Activated naive CD4-positive, alpha-beta T cell treated with anti-CD3 and anti-CD28 coated beads for 36 hours (primary cell): Measurements from ENCODE around the gene MCM5. TPM values are rescaled to one million over a fixed set of nuclear protein-coding genes. Genes with fewer than 3 reads are reported as not detected.
"Not testable (repeated sequence)": the region's sequence is repeated elsewhere in the genome, so short reads cannot be mapped to it uniquely, and the experiment has no call there.

Experiments
- CTCF ChIA-PET: fragments of 350-600 bp; sonication (Branson Sonifier 250); formaldehyde crosslinking; loops from one replicate; lab custom pipeline; 2021; ENCODE audit warnings: antibody characterized with exemption; lab: Charles Lee
- DNase-seq: peaks from one replicate; pipeline ENCODE4 v3.0.0-alpha.2; 2020
- H3K27ac Mint-ChIP-seq: one replicate; pipeline ENCODE4 v1.8.0; 2021; ENCODE audit warnings: mild to moderate bottlenecking, mixed read lengths
- H3K27me3 Mint-ChIP-seq: one replicate; pipeline ENCODE4 v1.8.0; 2021; ENCODE audit warnings: low read depth, mixed read lengths
- H3K36me3 Mint-ChIP-seq: one replicate; pipeline ENCODE4 v1.8.0; 2021; ENCODE audit warnings: low read depth, mixed read lengths
- H3K4me1 Mint-ChIP-seq: one replicate; pipeline ENCODE4 v1.8.0; 2021; ENCODE audit warnings: low read depth, mixed read lengths
- H3K4me3 Mint-ChIP-seq: one replicate; pipeline ENCODE4 v1.8.0; 2021; ENCODE audit warnings: mild to moderate bottlenecking, moderate library complexity, mixed read lengths
- H3K9me3 Mint-ChIP-seq: one replicate; pipeline ENCODE4 v1.8.0; 2021; ENCODE audit warnings: mixed read lengths
- intact Hi-C: fragments of 100-400 bp; cut with micrococcal nuclease; formaldehyde crosslinking; loops from one replicate; pipeline ENCODE4 v1.15.1; 2023
- total RNA-seq, 2 experiments: library from RNA; stranded (reverse); gene quantifications; one replicate each; pipeline ENCODE4 v1.2.3, GENCODE V29; 2021

The MCM5 gene
- 100 to 1,000 TPM; 293 to 301 TPM for total RNA-seq

DNA sequence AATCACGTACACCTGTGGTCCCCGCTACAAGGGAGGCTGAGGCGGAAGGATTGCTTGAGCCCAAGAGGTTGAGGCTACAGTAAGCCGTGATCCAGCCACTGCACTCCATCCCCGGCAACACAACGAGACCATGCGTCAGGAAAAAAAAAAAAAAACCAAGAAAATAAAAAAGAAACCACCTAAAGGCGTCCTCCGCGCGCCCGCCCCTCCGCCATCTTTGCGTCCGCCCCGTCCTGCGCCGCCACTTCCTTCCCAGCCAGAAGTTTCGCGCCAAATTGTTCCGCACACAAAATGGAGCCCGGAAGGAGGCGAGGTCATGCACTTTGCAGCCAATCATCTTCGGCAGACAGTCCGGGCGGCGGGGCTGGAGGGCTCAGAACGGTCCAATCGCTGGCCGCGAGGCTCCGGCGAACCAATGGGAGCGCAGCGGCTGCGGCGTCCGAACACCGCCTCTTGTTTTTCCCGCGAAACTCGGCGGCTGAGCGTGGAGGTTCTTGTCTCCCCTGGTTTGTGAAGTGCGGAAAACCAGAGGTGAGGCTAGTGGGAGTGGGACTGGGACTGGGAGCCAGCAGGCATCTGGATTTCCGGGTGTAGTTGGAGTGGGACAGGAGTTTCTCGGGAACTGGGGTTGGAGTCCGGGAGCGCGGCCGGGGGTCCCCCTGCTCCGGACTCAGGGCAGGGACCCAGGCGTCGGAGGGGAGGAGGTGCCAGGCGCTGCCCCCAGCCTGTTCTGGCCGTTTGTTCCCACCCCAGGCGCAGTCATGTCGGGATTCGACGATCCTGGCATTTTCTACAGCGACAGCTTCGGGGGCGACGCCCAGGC lies at the start of gene MCM5:
Gene MCM5 (plus strand): TSS at position 463 of the 823 bp plus-strand sequence. CDS start 299 bp downstream, at position 762.
- CTCF ChIA-PET = no interaction called here
- peaks cover 30% of the 10 kb centered on the region for H3K4me1 Mint-ChIP-seq
- peaks cover 48% of the 10 kb centered on the region for H3K36me3 Mint-ChIP-seq
- no peaks in the 10 kb centered on the region for H3K9me3 Mint-ChIP-seq
- no peaks in the 10 kb centered on the region for H3K27me3 Mint-ChIP-seq
- peak within 1 kb of the TSS; percentile 94 for H3K4me3 Mint-ChIP-seq
- intact Hi-C loops = loop anchor here (2.0 kb wide), 1 partner anchor 99 kb away; no protein-coding TSS in a partner anchor
- peak within 1 kb of the TSS; percentile 97 for H3K27ac Mint-ChIP-seq
- DNase-seq = peak; percentile 99

DNA sequence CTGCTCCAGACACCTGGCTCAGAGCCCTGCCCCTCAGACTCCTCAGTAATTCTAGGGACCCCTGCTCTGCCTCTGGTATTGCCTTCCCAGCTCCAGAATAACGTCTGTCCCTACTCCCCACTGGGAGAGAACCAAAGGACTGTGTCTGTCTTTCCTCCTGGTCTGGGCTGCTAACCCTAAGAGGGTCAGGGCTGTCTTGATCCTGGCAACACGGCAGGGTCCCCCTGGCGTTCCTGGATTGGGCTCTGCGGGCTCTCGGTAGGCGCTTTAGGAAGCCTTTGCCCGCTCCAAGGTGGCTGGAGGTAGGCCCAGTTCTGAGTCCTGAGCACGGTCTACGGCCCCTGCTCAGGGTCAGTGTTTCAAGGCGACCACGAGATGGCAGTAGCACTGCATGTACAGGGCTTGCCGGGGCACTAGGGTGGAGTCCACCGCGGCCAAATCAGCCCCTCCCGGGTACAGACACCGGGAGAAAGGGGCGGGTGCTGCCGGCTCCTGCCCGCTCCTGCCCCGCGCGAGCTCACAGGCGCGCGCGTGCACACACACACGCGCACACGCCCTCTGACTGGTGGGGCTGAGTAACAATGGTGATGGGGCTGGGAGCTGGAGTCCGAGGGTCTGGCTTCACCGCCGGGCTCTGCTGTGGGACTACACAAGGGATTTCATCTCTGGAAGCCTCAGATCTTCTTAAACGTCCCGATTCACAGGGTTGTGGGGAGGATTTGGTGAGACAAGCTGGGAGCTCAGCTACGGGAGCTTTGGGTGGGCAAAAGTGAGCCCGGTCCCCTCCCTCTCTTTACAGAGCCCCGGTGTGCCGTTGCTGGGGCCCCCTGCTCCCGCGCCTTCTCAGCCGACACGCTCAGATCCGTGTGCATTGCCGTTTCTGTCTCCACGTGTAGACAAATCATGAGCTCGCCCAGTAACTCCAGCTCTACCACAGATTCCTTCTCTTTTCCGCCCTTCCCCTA lies 49.1 kb upstream of the MCM5 start:
- CTCF ChIA-PET = interaction anchor here (0.6 to 4.7 kb wide), 30 partner anchors 16 to 774 kb away, joined by 3 to 44 read pairs (median 4); no protein-coding TSS in a partner anchor
- Mint-ChIP-seq H3K9me3 (no peaks in the 10 kb centered on the region), H3K4me3 (peak overlapping the region; percentile 59), H3K27me3 (peaks cover 9% of the 10 kb centered on the region), H3K4me1 (peaks cover 25% of the 10 kb centered on the region), H3K27ac (no peak overlapping the region), H3K36me3 (no peaks in the 10 kb centered on the region)
- DNase-seq = peak; percentile 90
- intact Hi-C loops = loop anchor here (1.0 kb wide), 4 partner anchors 232 to 773 kb away; no protein-coding TSS in a partner anchor

DNA sequence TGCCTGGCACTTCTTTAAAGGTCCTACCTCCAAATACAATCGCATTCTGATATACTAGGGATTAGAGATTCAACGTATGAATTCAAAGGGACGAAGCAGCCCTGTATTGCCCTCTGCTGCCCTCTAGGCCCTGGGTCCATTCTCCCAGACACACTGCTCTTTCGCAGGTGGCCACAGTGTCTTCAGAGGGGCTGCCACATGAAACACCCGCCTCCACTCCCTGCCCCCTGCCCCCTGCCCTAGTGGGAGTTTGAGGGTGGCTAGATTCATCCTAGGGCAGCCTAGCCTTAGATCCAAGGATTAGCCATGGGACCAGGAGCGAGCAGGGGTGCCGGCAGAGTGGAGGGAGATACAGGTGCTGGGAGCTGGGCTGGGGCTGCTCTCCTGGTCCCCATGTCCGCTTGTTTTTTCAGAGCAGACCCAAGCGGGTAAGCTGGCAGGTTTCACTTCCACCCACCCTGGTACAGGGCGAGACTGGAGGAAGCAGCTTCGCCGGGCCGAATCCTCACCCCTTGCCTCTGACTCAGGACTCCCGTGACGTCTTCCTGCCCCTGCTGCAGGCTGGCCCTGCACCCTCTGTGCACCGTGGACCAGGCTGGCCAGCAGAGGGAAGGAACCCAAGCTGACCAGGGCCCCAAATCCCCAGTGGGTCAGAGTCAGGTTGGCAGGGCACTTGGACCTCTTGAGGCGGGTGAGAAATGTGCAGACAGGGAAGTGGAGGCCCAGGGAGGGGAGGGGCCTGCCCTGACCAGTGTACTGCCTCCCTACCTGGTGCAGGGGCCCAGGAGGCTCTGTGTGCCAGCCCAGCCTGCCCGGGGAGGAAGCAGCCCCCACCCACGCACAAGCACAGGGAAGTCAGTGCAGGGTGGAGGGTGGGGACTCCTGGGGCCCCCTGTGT lies 47.5 kb upstream of the MCM5 start:
- Mint-ChIP-seq H3K27ac (no peak overlapping the region), H3K27me3 (peaks cover 9% of the 10 kb centered on the region), H3K4me3 (no peak overlapping the region), H3K36me3 (no peaks in the 10 kb centered on the region), H3K4me1 (peaks cover 25% of the 10 kb centered on the region), H3K9me3 (no peaks in the 10 kb centered on the region)
- peak; percentile 66 for DNase-seq
- intact Hi-C loops = no loop called here
- CTCF ChIA-PET = interaction anchor here (0.6 to 4.7 kb wide), 5 partner anchors 21 to 595 kb away, joined by 4 to 44 read pairs (median 5); no protein-coding TSS in a partner anchor

DNA sequence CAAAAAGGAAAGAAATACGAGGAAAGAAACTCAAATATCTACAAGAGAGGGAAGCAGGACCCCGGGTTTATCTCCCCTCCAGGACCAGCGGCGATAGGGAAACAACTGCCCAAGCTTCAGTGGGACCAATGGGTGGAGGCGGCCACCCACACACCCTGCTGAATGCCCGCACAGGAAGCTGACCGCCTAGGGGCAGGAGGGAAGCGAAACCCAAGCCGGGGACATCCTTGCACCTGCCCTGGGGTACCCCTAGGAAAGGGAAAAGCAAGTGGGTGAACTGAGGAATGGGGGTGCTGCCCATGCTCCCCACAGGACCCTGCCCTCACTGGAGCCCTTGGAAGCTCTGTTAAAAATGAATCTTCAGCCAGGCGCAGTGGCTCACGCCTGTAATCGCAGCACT lies 46.6 kb upstream of the MCM5 start:
- intact Hi-C loops = no loop called here
- peaks cover 25% of the 10 kb centered on the region for H3K4me1 Mint-ChIP-seq
- CTCF ChIA-PET = interaction anchor here (4.7 kb wide), 1 partner anchor 229 kb away, joined by 44 read pairs; no protein-coding TSS in a partner anchor
- DNase-seq = no peak
- H3K9me3 Mint-ChIP-seq = no peaks in the 10 kb centered on the region
- H3K4me3 Mint-ChIP-seq = no peak overlapping the region
- peaks cover 9% of the 10 kb centered on the region for H3K27me3 Mint-ChIP-seq
- H3K36me3 Mint-ChIP-seq = no peaks in the 10 kb centered on the region
- H3K27ac Mint-ChIP-seq = no peak overlapping the region

DNA sequence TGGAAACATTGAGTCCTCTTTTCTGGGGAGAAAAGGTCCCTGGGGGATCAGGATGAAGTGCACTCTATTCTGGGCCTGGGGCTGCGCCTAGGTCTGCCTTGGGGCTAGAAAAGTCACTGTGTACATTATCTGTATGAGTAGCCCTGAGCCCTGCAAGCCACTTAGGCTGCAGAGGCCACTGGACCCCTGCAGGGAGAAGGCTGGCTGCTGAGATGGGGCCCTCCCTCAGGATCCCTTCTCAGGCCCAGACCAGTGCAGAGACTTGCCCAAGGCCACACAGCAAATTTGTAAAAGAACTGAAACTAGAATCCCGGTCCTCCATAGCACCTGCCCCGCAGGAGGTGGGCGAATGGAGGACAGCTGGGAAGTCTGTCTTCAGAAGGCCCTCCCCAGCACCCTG lies 45.9 kb upstream of the MCM5 start:
- no peak for DNase-seq
- no peaks in the 10 kb centered on the region for H3K9me3 Mint-ChIP-seq
- H3K4me3 Mint-ChIP-seq = no peak overlapping the region
- H3K36me3 Mint-ChIP-seq = no peaks in the 10 kb centered on the region
- CTCF ChIA-PET = interaction anchor here (4.7 kb wide), 1 partner anchor 228 kb away, joined by 44 read pairs; no protein-coding TSS in a partner anchor
- H3K27ac Mint-ChIP-seq = no peak overlapping the region
- intact Hi-C loops = no loop called here
- peaks cover 25% of the 10 kb centered on the region for H3K4me1 Mint-ChIP-seq
- peaks cover 9% of the 10 kb centered on the region for H3K27me3 Mint-ChIP-seq

DNA sequence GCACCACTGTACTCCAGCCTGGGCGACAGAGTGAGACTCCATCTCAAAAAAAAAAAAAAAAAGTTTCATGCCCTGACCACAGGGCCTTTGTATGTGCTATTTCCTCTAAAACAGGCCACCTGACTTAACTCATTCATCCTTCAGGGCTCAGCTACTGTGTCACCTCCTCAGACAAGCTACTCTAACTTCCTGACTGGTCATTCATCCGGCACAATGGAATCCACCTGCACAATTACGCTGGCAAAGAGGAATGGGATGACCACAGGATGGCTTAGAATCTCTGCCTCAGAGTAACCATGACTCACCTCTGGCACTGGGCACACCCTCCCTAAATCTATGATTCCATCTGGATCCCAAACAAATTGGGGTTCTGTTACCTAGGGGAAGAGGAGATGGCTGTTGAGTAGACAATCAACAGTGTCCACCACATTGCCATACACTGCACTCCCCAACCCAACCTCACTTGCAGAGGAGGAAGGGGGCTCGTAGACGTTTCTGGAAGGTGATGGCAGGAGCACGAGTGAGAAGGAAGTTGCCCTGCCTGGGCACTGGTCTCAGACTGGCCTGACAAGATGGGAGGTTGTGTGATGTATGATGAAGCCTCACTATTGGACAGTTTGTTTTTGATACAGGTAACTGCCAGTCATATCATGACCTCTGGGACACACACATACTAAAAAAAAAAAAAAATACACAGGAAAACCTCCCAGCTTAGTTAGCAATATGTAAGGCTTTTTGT lies 41.9 kb upstream of the MCM5 start:
- no peak overlapping the region for H3K27ac Mint-ChIP-seq
- DNase-seq = no peak
- no peaks in the 10 kb centered on the region for H3K9me3 Mint-ChIP-seq
- intact Hi-C loops = no loop called here
- peaks cover 3% of the 10 kb centered on the region for H3K27me3 Mint-ChIP-seq
- peaks cover 1% of the 10 kb centered on the region for H3K4me1 Mint-ChIP-seq
- H3K4me3 Mint-ChIP-seq = no peak overlapping the region
- CTCF ChIA-PET = no interaction called here
- H3K36me3 Mint-ChIP-seq = no peaks in the 10 kb centered on the region

DNA sequence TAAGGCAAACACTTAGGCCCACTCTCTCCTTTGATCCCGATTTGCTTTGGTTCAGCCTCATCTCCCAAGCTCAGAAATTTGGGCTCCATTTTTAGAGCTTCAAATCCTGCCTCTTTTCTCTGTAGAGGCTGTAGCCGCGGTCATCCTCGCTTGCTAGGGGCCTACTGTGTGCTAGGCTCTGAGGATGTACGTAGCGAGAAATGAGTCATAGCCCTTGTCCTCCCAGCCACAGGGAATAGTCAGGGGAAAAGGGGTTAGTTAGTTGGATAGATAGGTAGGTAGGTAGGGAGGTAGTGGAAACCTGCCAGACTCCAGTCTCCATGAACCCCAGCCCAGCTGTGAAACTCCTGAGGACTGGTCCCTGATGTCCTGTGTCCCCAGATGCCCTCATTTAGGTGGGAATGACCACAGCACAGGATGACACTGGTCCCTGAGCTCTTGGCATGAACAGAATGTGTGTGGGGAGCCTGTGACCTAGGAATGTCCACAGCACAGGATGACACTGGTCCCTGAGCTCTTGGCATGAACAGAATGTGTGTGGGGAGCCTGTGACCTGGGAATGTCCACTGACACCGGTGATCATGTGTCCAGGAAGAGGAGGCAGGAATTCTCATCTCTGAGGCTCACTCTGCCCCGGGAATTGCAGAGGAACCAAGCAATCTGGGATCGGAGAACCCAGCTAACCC lies 40.4 kb upstream of the MCM5 start:
- no peaks in the 10 kb centered on the region for H3K9me3 Mint-ChIP-seq
- CTCF ChIA-PET = interaction anchor here (0.7 kb wide), 1 partner anchor 224 kb away, joined by 3 read pairs; no protein-coding TSS in a partner anchor
- intact Hi-C loops = no loop called here
- DNase-seq = no peak
- H3K4me1 Mint-ChIP-seq = no peaks in the 10 kb centered on the region
- no peak overlapping the region for H3K27ac Mint-ChIP-seq
- peaks cover 5% of the 10 kb centered on the region for H3K27me3 Mint-ChIP-seq
- no peak overlapping the region for H3K4me3 Mint-ChIP-seq
- H3K36me3 Mint-ChIP-seq = no peaks in the 10 kb centered on the region

DNA sequence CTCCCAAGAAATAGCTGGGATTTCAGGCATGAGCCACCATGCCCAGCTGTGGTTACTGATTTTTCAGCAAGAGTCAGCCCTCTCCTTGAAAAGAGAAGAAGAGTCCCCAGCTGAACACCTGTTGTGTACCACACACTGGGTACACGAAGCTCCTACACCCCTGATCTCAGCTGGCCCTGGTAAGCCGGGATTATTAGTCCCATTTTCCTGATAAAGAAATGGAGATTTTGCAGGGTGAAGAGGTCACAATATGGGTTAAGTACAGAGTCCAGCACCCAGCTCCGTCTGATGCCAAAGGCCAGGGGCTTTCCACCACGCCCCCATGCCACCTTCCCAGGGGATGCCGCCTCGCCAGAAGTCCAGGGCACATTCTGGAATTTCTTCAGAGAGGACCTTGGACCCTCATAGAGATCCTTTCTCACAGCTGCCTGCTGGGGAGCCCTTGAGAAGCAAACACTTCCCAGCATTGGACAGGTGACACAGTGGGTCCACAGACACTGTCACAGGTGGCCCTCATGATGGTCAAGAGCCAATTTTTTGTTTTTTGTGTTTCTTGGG lies 38.9 kb upstream of the MCM5 start:
- CTCF ChIA-PET = no interaction called here
- Mint-ChIP-seq H3K4me1 (no peaks in the 10 kb centered on the region), H3K27me3 (peaks cover 9% of the 10 kb centered on the region), H3K4me3 (no peak overlapping the region), H3K36me3 (no peaks in the 10 kb centered on the region), H3K27ac (no peak overlapping the region), H3K9me3 (no peaks in the 10 kb centered on the region)
- intact Hi-C loops = no loop called here
- DNase-seq = no peak

DNA sequence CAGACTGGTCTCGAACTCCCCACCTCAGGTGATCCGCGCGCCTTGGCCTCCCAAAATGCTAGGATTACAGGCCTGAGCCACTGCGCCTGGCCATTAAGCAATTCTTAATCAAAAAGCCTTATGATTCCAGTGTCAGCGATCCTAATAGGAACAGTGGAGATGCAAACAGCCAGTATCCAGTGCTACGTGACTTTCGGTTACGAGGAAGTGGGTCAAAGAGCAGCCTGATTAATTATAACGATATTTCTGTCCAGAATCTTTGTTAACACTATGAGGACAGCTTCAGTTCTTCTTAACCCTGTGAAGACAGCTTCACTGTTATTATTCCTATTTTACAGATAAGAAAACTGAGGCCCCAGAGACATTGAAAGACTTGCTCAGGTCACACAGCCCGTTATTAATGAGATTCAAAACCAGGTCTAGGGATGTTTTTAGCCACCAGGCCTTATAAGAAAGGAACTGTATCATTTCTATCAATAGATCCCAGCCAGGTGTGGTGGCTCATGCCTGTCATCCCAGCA lies 36.3 kb upstream of the MCM5 start:
- no peak overlapping the region for H3K4me3 Mint-ChIP-seq

DNA sequence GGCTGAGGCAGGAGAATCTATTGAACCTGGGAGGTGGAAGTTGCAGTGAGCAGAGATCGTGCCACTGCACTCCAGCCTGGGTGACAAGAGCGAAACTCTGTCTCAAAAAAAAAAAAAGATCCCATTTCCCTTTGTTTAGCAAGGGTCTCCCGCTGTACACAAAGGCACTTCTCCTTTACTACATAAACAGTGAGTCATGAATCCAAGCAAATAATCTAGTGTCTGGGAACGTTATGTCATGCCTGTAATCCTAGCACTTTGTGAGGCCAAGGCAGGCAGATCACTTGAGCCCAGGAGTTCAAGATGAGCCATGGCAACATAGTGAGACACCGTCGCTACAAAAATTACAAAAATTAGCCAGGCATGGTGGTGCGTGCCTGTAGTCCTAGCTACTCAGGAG lies 35.7 kb upstream of the MCM5 start:
- H3K27ac Mint-ChIP-seq, H3K9me3 Mint-ChIP-seq, CTCF ChIA-PET, H3K36me3 Mint-ChIP-seq, DNase-seq, H3K4me3 Mint-ChIP-seq, intact Hi-C loops, H3K4me1 Mint-ChIP-seq: not testable (repeated sequence)
- peaks cover 14% of the 10 kb centered on the region for H3K27me3 Mint-ChIP-seq

More for the DNA sequence above, 36.3 kb upstream of the MCM5 start:
- Mint-ChIP-seq H3K4me1 (no peaks in the 10 kb centered on the region), H3K27ac (no peak overlapping the region), H3K36me3 (no peaks in the 10 kb centered on the region), H3K9me3 (no peaks in the 10 kb centered on the region), H3K27me3 (peaks cover 14% of the 10 kb centered on the region)
- DNase-seq = no peak
- intact Hi-C loops = no loop called here
- CTCF ChIA-PET = no interaction called here
